ENCODE results near the gene FBXO41. TPM values are rescaled to one million over a fixed set of nuclear protein-coding genes. Genes with fewer than 3 reads are reported as not detected.

The FBXO41 gene
- total and polyA plus RNA-seq, 2 donors (not counting 3 experiments of a cell fraction or from before 2014, with no cell fraction given): 0.88 to 1.5 TPM

GRCh38 chr2:73254343-73255006, 29.8 kb downstream of the FBXO41 start:
- TF ChIP-seq POLR2AphosphoS5 (IDR thresholded peaks at IDR 0.05; ENCODE audit: insufficient read depth, low read depth, low read length) (peak; percentile 14), POLR2A (IDR thresholded peaks at IDR 0.05; ENCODE audit: low read depth, low read length) (no peak), MYC (IDR thresholded peaks at IDR 0.05; ENCODE audit: low read depth, low read length) (no peak), EZH2 (IDR thresholded peaks at IDR 0.05; ENCODE audit: borderline replicate concordance, low read depth, low read length, severe bottlenecking) (no peak)
- TF ChIP-seq, protein P1, sequence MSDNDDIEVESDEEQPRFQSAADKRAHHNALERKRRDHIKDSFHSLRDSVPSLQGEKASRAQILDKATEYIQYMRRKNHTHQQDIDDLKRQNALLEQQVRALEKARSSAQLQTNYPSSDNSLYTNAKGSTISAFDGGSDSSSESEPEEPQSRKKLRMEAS (IDR thresholded peaks at IDR 0.05; ENCODE audit: insufficient read depth, insufficient read length): no peak
- peak; percentile 35 for FAIRE-seq
- H3K9me1 ChIP-seq (replicated peaks; ENCODE audit: control insufficient read depth, extremely low read depth, insufficient read depth, low read length): no peaks in the 10 kb centered on the region
- H3K36me3 ChIP-seq (ENCODE audit: control insufficient read depth in 2 of 2, extremely low read depth in 1 of 2, insufficient read depth in 2 of 2, low read length in 2 of 2): peaks cover 19 to 41% of the 10 kb centered on the region in 2 experiments
- no peaks in the 10 kb centered on the region for H3K79me2 ChIP-seq (ENCODE audit: control insufficient read depth, insufficient read depth, low read length)
- H4K20me1 ChIP-seq (replicated peaks; ENCODE audit: control insufficient read depth, extremely low read depth, insufficient read depth, low read length): no peaks in the 10 kb centered on the region
- no peaks in the 10 kb centered on the region for H3K9me3 ChIP-seq (replicated peaks; ENCODE audit: control insufficient read depth, insufficient read depth, low read length)
- ChIA-PET POLR2A (no interaction called here), CTCF (no interaction called here)
- BruUV-seq (replicated peaks): no TSS peak
- H3K27me3 ChIP-seq (ENCODE audit: control insufficient read depth in 2 of 2, insufficient read depth in 2 of 2, low read length in 2 of 2): no peaks in the 10 kb centered on the region
- dilution Hi-C loops (cut with MboI; ENCODE audit: extremely low pct_ligation_motif_present, low sequenced_read_pairs) (no loop called here), intact Hi-C loops (cut with micrococcal nuclease) (no loop called here)
- DNase-seq (ENCODE audit: low read depth, low spot score): no peak
- no peaks in the 10 kb centered on the region for H3K4me1 ChIP-seq (ENCODE audit: control insufficient read depth, extremely low read depth, insufficient read depth, low read length)
- H3K4me2 ChIP-seq (ENCODE audit: insufficient read depth, low read length): no peak overlapping the region
- H2AFZ ChIP-seq (ENCODE audit: low read depth, low read length): no peak overlapping the region
- H3K27ac ChIP-seq (ENCODE audit: insufficient read depth, low read depth, low read length): no peak overlapping the region
- no peak overlapping the region for H3K4me3 ChIP-seq (replicated peaks in 1 of 3; ENCODE audit: insufficient read depth in 1 of 3, low read depth in 1 of 3, low read length in 3 of 3)
- H3K9ac ChIP-seq (replicated peaks; ENCODE audit: extremely low read depth, insufficient read depth, low read length): no peak overlapping the region

- Histone ChIP-seq H2AFZ (ENCODE audit: low read depth, low read length) (no peak overlapping the region), H3K4me1 (ENCODE audit: control insufficient read depth, extremely low read depth, insufficient read depth, low read length) (no peaks in the 10 kb centered on the region), H3K4me2 (ENCODE audit: insufficient read depth, low read length) (no peak overlapping the region), H3K4me3 (replicated peaks in 1 of 3; ENCODE audit: insufficient read depth in 1 of 3, low read depth in 1 of 3, low read length in 3 of 3) (no peak overlapping the region), H3K9me3 (replicated peaks; ENCODE audit: control insufficient read depth, insufficient read depth, low read length) (no peaks in the 10 kb centered on the region), H3K9me1 (replicated peaks; ENCODE audit: control insufficient read depth, extremely low read depth, insufficient read depth, low read length) (no peaks in the 10 kb centered on the region), H4K20me1 (replicated peaks; ENCODE audit: control insufficient read depth, extremely low read depth, insufficient read depth, low read length) (no peaks in the 10 kb centered on the region), H3K27me3 (ENCODE audit: control insufficient read depth in 2 of 2, insufficient read depth in 2 of 2, low read length in 2 of 2) (no peaks in the 10 kb centered on the region), H3K27ac (ENCODE audit: insufficient read depth, low read depth, low read length) (no peak overlapping the region), H3K9ac (replicated peaks; ENCODE audit: extremely low read depth, insufficient read depth, low read length) (no peak overlapping the region), H3K36me3 (ENCODE audit: control insufficient read depth in 2 of 2, extremely low read depth in 1 of 2, insufficient read depth in 2 of 2, low read length in 2 of 2) (peaks cover 25 to 45% of the 10 kb centered on the region in 2 experiments), H3K79me2 (ENCODE audit: control insufficient read depth, insufficient read depth, low read length) (no peaks in the 10 kb centered on the region)
- ChIA-PET CTCF (no interaction called here), POLR2A (no interaction called here)
- FAIRE-seq: peak; percentile 59
- BruUV-seq (replicated peaks): no TSS peak
- no peak for TF ChIP-seq EZH2 (IDR thresholded peaks at IDR 0.05; ENCODE audit: borderline replicate concordance, low read depth, low read length, severe bottlenecking)
- intact Hi-C loops (cut with micrococcal nuclease) (no loop called here), dilution Hi-C loops (cut with MboI; ENCODE audit: extremely low pct_ligation_motif_present, low sequenced_read_pairs) (no loop called here)
- no peak for DNase-seq (ENCODE audit: low read depth, low spot score)
These were observed 30.4 kb downstream of the FBXO41 start for GRCh38 chr2:73253901-73254300.
